DND-41 (cell line): ENCODE data around the gene MOCS2.
"Not testable (repeated sequence)": the region's sequence is repeated elsewhere in the genome, so short reads cannot be mapped to it uniquely, and the experiment has no call there.

Source experiments
- ATAC-seq: fragments of 200-7000 bp; cut with Tn5 transposase; 3 replicates; pipeline ENCODE4 v1.9.1; 2021; ENCODE audit warnings: low read depth; ENCODE audit not compliant: insufficient read depth
- DNase-seq: peaks from one replicate; pipeline ENCODE4 v3.0.0-alpha.2; 2020
- H2AFZ ChIP-seq: 2 replicates; pipeline ENCODE4 v1.6.0; 2012; ENCODE audit warnings: low read depth, low read length
- H3K27ac ChIP-seq: 2 replicates; pipeline ENCODE4 v1.5.1; 2012; ENCODE audit warnings: low read length, inconsistent platforms
- H3K27me3 ChIP-seq: fragments of 200-600 bp; sonication (generic); 2 replicates; pipeline ENCODE4 v1.6.0; 2012; ENCODE audit warnings: low read length, mild to moderate bottlenecking, inconsistent platforms; ENCODE audit not compliant: insufficient read depth, poor library complexity
- H3K36me3 ChIP-seq: 2 replicates; pipeline ENCODE4 v1.5.1; 2012; ENCODE audit warnings: low read length, inconsistent platforms; ENCODE audit not compliant: insufficient read depth
- H3K4me1 ChIP-seq: 2 replicates; pipeline ENCODE4 v1.5.1; 2012; ENCODE audit warnings: mild to moderate bottlenecking, low read length; ENCODE audit not compliant: insufficient read depth
- H3K4me2 ChIP-seq: 2 replicates; pipeline ENCODE4 v1.6.0; 2012; ENCODE audit warnings: mild to moderate bottlenecking, moderate library complexity, low read length, inconsistent platforms; ENCODE audit not compliant: insufficient read depth
- H3K4me3 ChIP-seq, 2 experiments: fragments of 200-600 bp in 1 of 2; shearing (Covaris generic) in 1 of 2; 2 replicates each; pipeline ENCODE4 v1.5.1; 2012 to 2016; ENCODE audit warnings: inconsistent platforms in 2 of 2, low read length in 2 of 2, mild to moderate bottlenecking in 2 of 2, low read depth in 1 of 2, moderate library complexity in 1 of 2
- H3K79me2 ChIP-seq: 2 replicates; pipeline ENCODE4 v1.6.0; 2012; ENCODE audit warnings: low read length, inconsistent platforms; ENCODE audit not compliant: insufficient read depth
- H3K9ac ChIP-seq: 2 replicates; pipeline ENCODE4 v1.6.0; 2012; ENCODE audit warnings: low read depth, mild to moderate bottlenecking, inconsistent platforms, low read length, moderate library complexity
- H3K9me3 ChIP-seq: 2 replicates; pipeline ENCODE4 v1.5.1; 2012; ENCODE audit warnings: low read length, moderate library complexity, mild to moderate bottlenecking, inconsistent platforms; ENCODE audit not compliant: insufficient read depth, severe bottlenecking
- H4K20me1 ChIP-seq: 2 replicates; pipeline ENCODE4 v1.6.0; 2012; ENCODE audit warnings: low read length; ENCODE audit not compliant: insufficient read depth
- EZH2 ChIP-seq: IDR thresholded peaks from 3 replicates; pipeline ENCODE4 v1.6.1; 2012; ENCODE audit warnings: borderline replicate concordance, low read depth, mild to moderate bottlenecking, moderate library complexity, low read length, inconsistent platforms; ENCODE audit not compliant: severe bottlenecking
- TF ChIP-seq, protein P1 (sequence below): IDR thresholded peaks from 2 replicates; pipeline ENCODE4 v1.5.1; 2012; ENCODE audit warnings: borderline replicate concordance, low read length, moderate library complexity, mild to moderate bottlenecking; ENCODE audit not compliant: poor library complexity, severe bottlenecking; ENCODE audit errors: extremely low read depth

Gene MOCS2

GRCh38 chr5:53114988-53115387 is 5.4 kb upstream of the MOCS2 start:
- no peaks in the 10 kb centered on the region for H3K36me3 ChIP-seq
- H4K20me1 ChIP-seq, result no peaks in the 10 kb centered on the region
- no peak for ATAC-seq
- H3K9me3 ChIP-seq, result no peaks in the 10 kb centered on the region
- no peak overlapping the region for H3K4me3 ChIP-seq
- no peak overlapping the region for H3K27ac ChIP-seq
- no peak for DNase-seq
- no peaks in the 10 kb centered on the region for H3K27me3 ChIP-seq
- peaks cover 10% of the 10 kb centered on the region for H3K4me1 ChIP-seq
- no peak overlapping the region for H3K9ac ChIP-seq
- no peak overlapping the region for H3K4me2 ChIP-seq
- no peak overlapping the region for H2AFZ ChIP-seq
- no peaks in the 10 kb centered on the region; the same call in 1 of the 2 replicates for H3K79me2 ChIP-seq
- TF ChIP-seq, protein P1, sequence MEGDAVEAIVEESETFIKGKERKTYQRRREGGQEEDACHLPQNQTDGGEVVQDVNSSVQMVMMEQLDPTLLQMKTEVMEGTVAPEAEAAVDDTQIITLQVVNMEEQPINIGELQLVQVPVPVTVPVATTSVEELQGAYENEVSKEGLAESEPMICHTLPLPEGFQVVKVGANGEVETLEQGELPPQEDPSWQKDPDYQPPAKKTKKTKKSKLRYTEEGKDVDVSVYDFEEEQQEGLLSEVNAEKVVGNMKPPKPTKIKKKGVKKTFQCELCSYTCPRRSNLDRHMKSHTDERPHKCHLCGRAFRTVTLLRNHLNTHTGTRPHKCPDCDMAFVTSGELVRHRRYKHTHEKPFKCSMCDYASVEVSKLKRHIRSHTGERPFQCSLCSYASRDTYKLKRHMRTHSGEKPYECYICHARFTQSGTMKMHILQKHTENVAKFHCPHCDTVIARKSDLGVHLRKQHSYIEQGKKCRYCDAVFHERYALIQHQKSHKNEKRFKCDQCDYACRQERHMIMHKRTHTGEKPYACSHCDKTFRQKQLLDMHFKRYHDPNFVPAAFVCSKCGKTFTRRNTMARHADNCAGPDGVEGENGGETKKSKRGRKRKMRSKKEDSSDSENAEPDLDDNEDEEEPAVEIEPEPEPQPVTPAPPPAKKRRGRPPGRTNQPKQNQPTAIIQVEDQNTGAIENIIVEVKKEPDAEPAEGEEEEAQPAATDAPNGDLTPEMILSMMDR, result peak; percentile 53
- no peak for TF ChIP-seq EZH2

DNA sequence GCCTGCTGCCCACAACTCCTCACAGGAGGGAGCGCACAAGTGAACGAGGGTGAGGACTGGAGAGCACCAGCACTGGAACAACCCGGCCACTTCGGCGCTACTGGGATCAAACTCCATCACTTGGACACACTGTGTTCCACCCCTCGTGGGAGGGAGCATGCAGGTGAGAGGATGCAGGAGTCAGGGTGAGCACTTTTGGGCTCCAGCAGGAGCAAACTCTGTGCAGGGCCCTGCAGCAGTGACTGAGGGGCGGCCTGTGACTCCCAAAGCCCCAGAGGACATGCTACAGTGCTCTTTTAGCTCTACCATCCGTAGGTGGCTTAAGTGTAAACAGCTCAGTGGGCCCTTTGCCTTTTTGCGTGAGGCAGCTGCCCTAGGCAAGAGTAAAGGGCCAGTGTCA is 4.4 kb upstream of the MOCS2 start:
- no peaks in the 10 kb centered on the region for H3K9me3 ChIP-seq
- H3K27ac ChIP-seq, result no peak overlapping the region
- H3K9ac ChIP-seq, result no peak overlapping the region
- DNase-seq, result no peak
- H3K4me3 ChIP-seq, result no peak overlapping the region
- peaks cover 12% of the 10 kb centered on the region for H3K4me1 ChIP-seq
- peaks cover 4% of the 10 kb centered on the region for H3K79me2 ChIP-seq
- TF ChIP-seq, protein P1, result no peak
- no peak for TF ChIP-seq EZH2
- H3K4me2 ChIP-seq, result no peak overlapping the region
- H2AFZ ChIP-seq, result no peak overlapping the region
- no peaks in the 10 kb centered on the region for H4K20me1 ChIP-seq
- no peaks in the 10 kb centered on the region for H3K36me3 ChIP-seq
- ATAC-seq, result no peak
- H3K27me3 ChIP-seq, result no peaks in the 10 kb centered on the region

DNA sequence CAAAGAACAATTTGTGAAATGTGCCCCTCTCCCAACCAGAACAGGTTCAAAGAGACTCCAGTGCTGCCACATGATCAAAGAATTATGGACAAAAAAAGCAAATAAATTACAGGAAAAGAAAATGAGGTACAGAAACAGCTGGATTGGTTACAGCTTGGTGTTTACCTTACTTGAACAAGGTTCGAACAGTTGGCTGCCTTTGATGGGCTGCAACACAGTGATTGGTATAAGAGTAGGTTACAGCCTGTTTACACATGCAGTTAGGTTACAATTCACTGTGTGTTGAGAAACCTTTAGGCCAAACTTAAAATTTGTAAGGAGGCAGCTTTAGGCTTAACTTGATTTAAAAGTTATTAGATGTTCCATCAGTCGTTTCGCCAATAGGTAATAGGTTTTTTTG is 3.4 kb upstream of the MOCS2 start:
- Histone ChIP-seq H3K27me3 (no peaks in the 10 kb centered on the region), H3K9ac (no peak overlapping the region), H3K4me1 (peaks cover 23% of the 10 kb centered on the region), H3K4me3 (no peak overlapping the region), H3K36me3 (no peaks in the 10 kb centered on the region), H4K20me1 (no peaks in the 10 kb centered on the region), H3K4me2 (no peak overlapping the region), H2AFZ (no peak overlapping the region), H3K9me3 (no peaks in the 10 kb centered on the region), H3K79me2 (peaks cover 10% of the 10 kb centered on the region), H3K27ac (no peak overlapping the region)
- ATAC-seq, result no peak
- TF ChIP-seq EZH2, result no peak
- TF ChIP-seq, protein P1, result no peak
- no peak for DNase-seq

- H3K4me2 ChIP-seq, H3K27ac ChIP-seq, DNase-seq, H3K36me3 ChIP-seq, H3K27me3 ChIP-seq, H3K9me3 ChIP-seq, H3K4me3 ChIP-seq, ATAC-seq, H2AFZ ChIP-seq, H3K9ac ChIP-seq, H4K20me1 ChIP-seq: not testable (repeated sequence)
- H3K4me1 ChIP-seq, result peaks cover 29% of the 10 kb centered on the region
- H3K79me2 ChIP-seq, result peaks cover 10% of the 10 kb centered on the region
Measured at GRCh38 chr5:53112307-53112706, 2.8 kb upstream of the MOCS2 start.
